ENCODE results near the gene CMKLR1.
A peak's percentile ranks its signal among the peaks of the same experiment; 100 is the strongest.

The CMKLR1 gene

DNA sequence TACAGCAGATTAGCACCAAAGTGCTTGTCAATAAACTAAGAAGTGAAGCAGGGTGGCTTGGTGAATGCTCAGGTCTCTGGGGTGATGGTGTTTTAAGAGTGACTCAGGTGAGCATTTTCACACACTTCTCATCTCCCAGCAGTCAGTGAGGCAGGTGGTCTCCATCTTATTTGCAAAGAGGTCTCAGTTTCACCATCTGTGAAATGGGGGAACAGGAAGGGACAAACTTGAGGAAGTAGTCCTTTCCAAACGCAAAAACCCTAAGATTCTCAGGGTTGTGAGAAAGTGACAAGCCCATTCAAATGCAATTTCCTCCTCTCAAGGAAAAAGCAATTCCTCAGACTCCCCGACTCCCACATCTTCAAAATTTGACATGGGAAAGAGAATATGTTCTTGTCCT, 54.1 kb downstream of the CMKLR1 start:
- TF ChIP-seq CTCF (IDR thresholded peaks at IDR 0.05) = no peak
- no peak overlapping the region for H3K4me2 ChIP-seq (ENCODE audit: low read length)
- H3K27ac ChIP-seq = no peak overlapping the region
- no peak overlapping the region for H2AFZ ChIP-seq
- no peaks in the 10 kb centered on the region for H3K27me3 ChIP-seq (ENCODE audit: control insufficient read depth, insufficient read depth, low read length)
- H3K9me3 ChIP-seq (ENCODE audit: control insufficient read depth, low read length) = no peaks in the 10 kb centered on the region
- H3K9ac ChIP-seq = no peak overlapping the region
- no peaks in the 10 kb centered on the region for H3K79me2 ChIP-seq
- no peaks in the 10 kb centered on the region for H3K36me3 ChIP-seq (ENCODE audit: control insufficient read depth, insufficient read depth, low read length)
- H3K4me3 ChIP-seq (ENCODE audit: low read depth, low read length) = no peak overlapping the region
- H3K4me1 ChIP-seq = peaks cover 15% of the 10 kb centered on the region

- H3K9ac ChIP-seq = no peak overlapping the region
- no peaks in the 10 kb centered on the region for H3K36me3 ChIP-seq (ENCODE audit: control insufficient read depth, insufficient read depth, low read length)
- no peak overlapping the region for H3K4me3 ChIP-seq (ENCODE audit: low read depth, low read length)
- H3K79me2 ChIP-seq = no peaks in the 10 kb centered on the region
- TF ChIP-seq CTCF (IDR thresholded peaks at IDR 0.05) = no peak
- peaks cover 15% of the 10 kb centered on the region for H3K4me1 ChIP-seq
- H3K9me3 ChIP-seq (ENCODE audit: control insufficient read depth, low read length) = no peaks in the 10 kb centered on the region
- no peaks in the 10 kb centered on the region for H3K27me3 ChIP-seq (ENCODE audit: control insufficient read depth, insufficient read depth, low read length)
- H2AFZ ChIP-seq = no peak overlapping the region
- no peak overlapping the region for H3K4me2 ChIP-seq (ENCODE audit: low read length)
- no peak overlapping the region for H3K27ac ChIP-seq
Measured at GRCh38 chr12:108284163-108284562, 54.9 kb downstream of the CMKLR1 start.

- Histone ChIP-seq H3K9me3 (ENCODE audit: control insufficient read depth, low read length) (no peaks in the 10 kb centered on the region), H2AFZ (peak overlapping the region; percentile 5), H3K36me3 (ENCODE audit: control insufficient read depth, insufficient read depth, low read length) (no peaks in the 10 kb centered on the region), H3K27me3 (ENCODE audit: control insufficient read depth, insufficient read depth, low read length) (no peaks in the 10 kb centered on the region), H3K4me3 (ENCODE audit: low read depth, low read length) (no peak overlapping the region), H3K79me2 (no peaks in the 10 kb centered on the region), H3K4me1 (peaks cover 15% of the 10 kb centered on the region), H3K27ac (peak overlapping the region; percentile 33), H3K9ac (no peak overlapping the region), H3K4me2 (ENCODE audit: low read length) (no peak overlapping the region)
- no peak for TF ChIP-seq CTCF (IDR thresholded peaks at IDR 0.05)
Measured at GRCh38 chr12:108282676-108283075, 56.4 kb downstream of the CMKLR1 start.

DNA sequence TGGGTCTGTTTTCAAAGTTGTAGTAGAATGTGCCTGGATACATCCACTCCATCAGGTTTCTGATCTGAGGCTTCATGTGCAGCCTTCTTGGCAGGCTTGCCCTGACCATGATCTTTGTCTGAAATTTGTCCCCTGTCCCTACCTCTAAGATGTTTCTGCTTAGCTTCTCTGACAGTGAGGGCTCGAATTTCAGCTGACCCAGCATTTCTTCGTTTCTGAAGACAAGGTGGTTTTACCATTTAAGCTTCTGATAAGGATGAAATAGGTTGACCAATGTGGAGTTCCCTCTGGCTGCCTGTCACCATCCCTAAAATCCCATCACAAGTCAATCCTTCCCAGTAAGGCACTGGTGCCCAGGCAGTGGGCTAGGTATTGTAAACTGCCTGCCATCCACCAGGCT, 57.0 kb downstream of the CMKLR1 start:
- peak overlapping the region; percentile 5 for H2AFZ ChIP-seq
- H3K79me2 ChIP-seq = no peaks in the 10 kb centered on the region
- H3K4me1 ChIP-seq = peaks cover 15% of the 10 kb centered on the region
- TF ChIP-seq CTCF (IDR thresholded peaks at IDR 0.05) = no peak
- H3K4me3 ChIP-seq (ENCODE audit: low read depth, low read length) = no peak overlapping the region
- H3K9ac ChIP-seq = no peak overlapping the region
- no peaks in the 10 kb centered on the region for H3K36me3 ChIP-seq (ENCODE audit: control insufficient read depth, insufficient read depth, low read length)
- no peaks in the 10 kb centered on the region for H3K27me3 ChIP-seq (ENCODE audit: control insufficient read depth, insufficient read depth, low read length)
- no peaks in the 10 kb centered on the region for H3K9me3 ChIP-seq (ENCODE audit: control insufficient read depth, low read length)
- H3K4me2 ChIP-seq (ENCODE audit: low read length) = no peak overlapping the region
- peak overlapping the region; percentile 33 for H3K27ac ChIP-seq

DNA sequence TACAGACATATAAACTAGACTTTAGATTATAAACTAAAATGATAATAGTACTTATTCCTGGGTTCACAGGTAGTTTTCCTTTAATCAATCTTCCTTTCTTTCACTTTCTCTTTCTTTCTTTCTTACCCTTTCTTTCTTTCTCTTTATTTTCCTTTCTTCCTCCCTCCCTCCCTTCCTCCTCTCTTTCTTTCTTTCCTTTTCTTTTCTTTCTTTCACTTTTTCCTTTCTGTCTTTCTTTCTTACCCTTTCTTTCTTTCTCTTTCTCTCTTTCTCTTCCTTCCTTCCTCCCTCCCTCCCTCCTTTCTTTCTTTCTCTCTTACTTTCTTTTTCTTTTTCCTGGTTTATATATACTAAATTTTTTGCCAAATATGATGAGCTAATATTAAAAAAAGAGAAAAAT, 61.5 kb downstream of the CMKLR1 start:
- Histone ChIP-seq H2AFZ (no peak overlapping the region), H3K4me3 (ENCODE audit: low read depth, low read length) (no peak overlapping the region), H3K4me1 (peaks cover 13% of the 10 kb centered on the region), H3K9ac (no peak overlapping the region), H3K79me2 (no peaks in the 10 kb centered on the region), H3K36me3 (ENCODE audit: control insufficient read depth, insufficient read depth, low read length) (no peaks in the 10 kb centered on the region), H3K4me2 (ENCODE audit: low read length) (no peak overlapping the region), H3K9me3 (ENCODE audit: control insufficient read depth, low read length) (no peaks in the 10 kb centered on the region), H3K27me3 (ENCODE audit: control insufficient read depth, insufficient read depth, low read length) (no peaks in the 10 kb centered on the region), H3K27ac (no peak overlapping the region)
- TF ChIP-seq CTCF (IDR thresholded peaks at IDR 0.05) = no peak

Measured in parathyroid adenoma (tissue), 2 donors.